G401 (cell line): ENCODE results near the gene TLX2. TPM values are rescaled to one million over a fixed set of nuclear protein-coding genes. Genes with fewer than 3 reads are reported as not detected.
A peak's percentile ranks its signal among the peaks of the same experiment; 100 is the strongest.

Experiments
- DNase-seq: peaks from one replicate; pipeline ENCODE4 v3.0.0-alpha.2; 2015; ENCODE audit warnings: low spot score
- in situ Hi-C: cut with HindIII; loops from 2 replicates; pipeline ENCODE4 v1.10.0; 2016; ENCODE audit warnings: low sequenced_read_pairs, mixed read lengths
- total RNA-seq: library from RNA; depleted of rRNA; stranded (reverse); fragments of >200 nt; shearing (Covaris generic); gene quantifications from 2 replicates; pipeline ENCODE4 v1.2.3, GENCODE V29; 2014

TLX2 gene
- total RNA-seq, 1 experiment from 2014 or later, result not detected

GRCh38 chr2:74493546-74493945 is 20.7 kb upstream of the TLX2 start:
- in situ Hi-C loops, result no loop called here
- no peak for DNase-seq

GRCh38 chr2:74495440-74495839 is 18.8 kb upstream of the TLX2 start:
- in situ Hi-C loops, result no loop called here
- DNase-seq, result no peak

- in situ Hi-C loops, result no loop called here
- DNase-seq, result no peak
Measured at GRCh38 chr2:74496997-74497776, 17.1 kb upstream of the TLX2 start.

GRCh38 chr2:74497777-74498499 is 16.3 kb upstream of the TLX2 start:
- DNase-seq, result no peak
- in situ Hi-C loops, result no loop called here

- no peak for DNase-seq
- in situ Hi-C loops, result no loop called here
Measured at GRCh38 chr2:74498500-74499266, 15.6 kb upstream of the TLX2 start.

- in situ Hi-C loops, result no loop called here
- no peak for DNase-seq
Measured at GRCh38 chr2:74499267-74499939, 14.8 kb upstream of the TLX2 start, which contains the start of gene LBX2. Gene LBX2, minus strand, starts transcription at chr2:74499603. Its CDS starts 66 bp downstream, at chr2:74499537.

- no peak for DNase-seq
- in situ Hi-C loops, result no loop called here
Measured at GRCh38 chr2:74499940-74500577, 14.2 kb upstream of the TLX2 start.

GRCh38 chr2:74500578-74500946 is 13.7 kb upstream of the TLX2 start:
- in situ Hi-C loops, result no loop called here

GRCh38 chr2:74501335-74502071 is 12.7 kb upstream of the TLX2 start:
- no peak for DNase-seq
- in situ Hi-C loops, result no loop called here

More at GRCh38 chr2:74500578-74500946, 13.7 kb upstream of the TLX2 start:
- no peak for DNase-seq

GRCh38 chr2:74502147-74502719 is 12.0 kb upstream of the TLX2 start:
- no peak for DNase-seq
- in situ Hi-C loops, result no loop called here

- DNase-seq, result no peak
- in situ Hi-C loops, result no loop called here
Measured at GRCh38 chr2:74502720-74503505, 11.3 kb upstream of the TLX2 start.

GRCh38 chr2:74503506-74504475 is 10.5 kb upstream of the TLX2 start:
- no peak for DNase-seq
- in situ Hi-C loops, result no loop called here

- in situ Hi-C loops, result no loop called here
- no peak for DNase-seq
Measured at GRCh38 chr2:74504591-74504990, 9.7 kb upstream of the TLX2 start.

GRCh38 chr2:74505448-74506246 is 8.6 kb upstream of the TLX2 start:
- in situ Hi-C loops, result no loop called here

GRCh38 chr2:74507145-74507925 is 6.9 kb upstream of the TLX2 start, which contains the start of gene PCGF1:
Gene PCGF1, minus strand, starts transcription at chr2:74507695. Its CDS starts 27 bp downstream, at chr2:74507668.
- peak; percentile 99 for DNase-seq
- in situ Hi-C loops, result no loop called here

More at GRCh38 chr2:74505448-74506246, 8.6 kb upstream of the TLX2 start:
- no peak for DNase-seq
